NB4 (cell line): Measurements from ENCODE around the gene C10orf105.

Experiments
- CTCF ChIP-seq: IDR thresholded peaks from one replicate; pipeline ENCODE4 v1.5.1; 2012; ENCODE audit warnings: low read depth, low read length
- MAX ChIP-seq: IDR thresholded peaks from 2 replicates; pipeline ENCODE4 v1.6.1; 2011; ENCODE audit warnings: low read depth, low read length
- POLR2A ChIP-seq: IDR thresholded peaks from 2 replicates; pipeline ENCODE4 v1.6.1; 2011; ENCODE audit warnings: mild to moderate bottlenecking; ENCODE audit not compliant: insufficient read length; ENCODE audit errors: extremely low read depth

DNA sequence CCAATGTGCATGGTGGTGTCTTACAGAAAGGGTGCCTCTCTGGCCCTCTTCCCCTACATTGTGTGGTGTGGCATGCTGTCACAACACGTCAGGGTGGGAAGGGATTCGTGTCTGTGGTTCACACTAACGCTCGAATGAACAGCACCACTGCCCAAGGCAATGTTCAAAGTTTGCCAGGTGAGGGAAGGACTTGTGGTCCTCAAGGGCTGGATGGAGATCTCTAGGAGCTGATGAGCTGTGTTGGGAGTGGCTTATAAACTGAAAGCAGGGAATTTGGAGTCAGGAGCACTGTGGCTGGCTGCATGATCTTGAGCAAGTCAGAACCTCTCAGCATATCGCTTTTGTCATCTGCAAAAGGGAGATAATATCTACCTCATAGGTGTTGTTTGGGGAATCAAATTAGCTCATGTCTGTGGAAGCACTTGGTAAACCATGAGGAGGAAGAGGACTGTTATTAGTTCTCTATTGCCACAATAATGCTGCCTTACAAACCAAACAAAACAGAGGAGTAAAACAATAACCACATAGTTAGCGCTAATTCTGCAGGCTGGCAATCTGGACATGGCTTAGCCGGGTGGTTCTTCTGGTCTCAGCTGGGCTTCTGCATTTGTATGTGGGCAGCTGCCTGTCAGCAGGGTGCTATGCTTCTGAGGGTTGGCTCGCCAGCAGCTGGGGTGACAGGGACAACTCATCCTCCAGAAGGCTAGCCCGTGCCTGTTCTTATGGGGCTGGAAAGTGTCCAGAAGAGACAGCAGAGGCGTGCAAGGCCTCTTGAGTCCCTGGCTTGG, 22.9 kb upstream of the C10orf105 start:
- TF ChIP-seq CTCF (no peak), MAX (peak; percentile 59), POLR2A (no peak)
